ENCODE measurements around the gene HDDC2. TPM values are rescaled to one million over a fixed set of nuclear protein-coding genes. Genes with fewer than 3 reads are reported as not detected.

Gene HDDC2
- total and polyA plus RNA-seq, 2 of the 8 experiments (the other 6 are each of a cell fraction or from before 2014, with no cell fraction given) = 89.3 to 129 TPM

- TF ChIP-seq, protein P1, sequence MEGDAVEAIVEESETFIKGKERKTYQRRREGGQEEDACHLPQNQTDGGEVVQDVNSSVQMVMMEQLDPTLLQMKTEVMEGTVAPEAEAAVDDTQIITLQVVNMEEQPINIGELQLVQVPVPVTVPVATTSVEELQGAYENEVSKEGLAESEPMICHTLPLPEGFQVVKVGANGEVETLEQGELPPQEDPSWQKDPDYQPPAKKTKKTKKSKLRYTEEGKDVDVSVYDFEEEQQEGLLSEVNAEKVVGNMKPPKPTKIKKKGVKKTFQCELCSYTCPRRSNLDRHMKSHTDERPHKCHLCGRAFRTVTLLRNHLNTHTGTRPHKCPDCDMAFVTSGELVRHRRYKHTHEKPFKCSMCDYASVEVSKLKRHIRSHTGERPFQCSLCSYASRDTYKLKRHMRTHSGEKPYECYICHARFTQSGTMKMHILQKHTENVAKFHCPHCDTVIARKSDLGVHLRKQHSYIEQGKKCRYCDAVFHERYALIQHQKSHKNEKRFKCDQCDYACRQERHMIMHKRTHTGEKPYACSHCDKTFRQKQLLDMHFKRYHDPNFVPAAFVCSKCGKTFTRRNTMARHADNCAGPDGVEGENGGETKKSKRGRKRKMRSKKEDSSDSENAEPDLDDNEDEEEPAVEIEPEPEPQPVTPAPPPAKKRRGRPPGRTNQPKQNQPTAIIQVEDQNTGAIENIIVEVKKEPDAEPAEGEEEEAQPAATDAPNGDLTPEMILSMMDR (IDR thresholded peaks at IDR 0.05; ENCODE audit: control extremely low read depth in 1 of 3, insufficient read depth in 1 of 3, low read depth in 1 of 3, low read length in 3 of 3) = no peak
- TF ChIP-seq TAF1 (IDR thresholded peaks at IDR 0.05; ENCODE audit: low read depth, low read length) (no peak), PHF8 (conservative IDR thresholded peaks at IDR 0.05; ENCODE audit: low read depth, low read length) (no peak)
These were observed 14.9 kb upstream of the HDDC2 start (continued) for GRCh38 chr6:125316621-125317020.

All from H1 (cell line).